Stimulated activated CD8-positive, alpha-beta memory T cell treated with anti-CD3 and anti-CD28 coated beads, Interleukin-4, amount 100 ng/mL, for 1 hour (primary cell): ENCODE results near the gene SLC23A2.
"Not testable (repeated sequence)": the region's sequence is repeated elsewhere in the genome, so short reads cannot be mapped to it uniquely, and the experiment has no call there.

Experiments used
- DNase-seq, 2 donors: peaks; one replicate each; pipeline ENCODE4 v3.0.0-alpha.2; 2020; ENCODE audit warnings: low read depth in 2 of 2, low spot score in 1 of 2

The SLC23A2 gene

GRCh38 chr20:4936851-4937406 is 64.4 kb downstream of the SLC23A2 start:
- DNase-seq = no peak

GRCh38 chr20:4936392-4936850 is 64.9 kb downstream of the SLC23A2 start:
- no peak for DNase-seq

- DNase-seq = no peak
These were observed 69.2 kb downstream of the SLC23A2 start for GRCh38 chr20:4932061-4932460.

GRCh38 chr20:4929686-4930397 is 71.5 kb downstream of the SLC23A2 start:
- no peak for DNase-seq

DNA sequence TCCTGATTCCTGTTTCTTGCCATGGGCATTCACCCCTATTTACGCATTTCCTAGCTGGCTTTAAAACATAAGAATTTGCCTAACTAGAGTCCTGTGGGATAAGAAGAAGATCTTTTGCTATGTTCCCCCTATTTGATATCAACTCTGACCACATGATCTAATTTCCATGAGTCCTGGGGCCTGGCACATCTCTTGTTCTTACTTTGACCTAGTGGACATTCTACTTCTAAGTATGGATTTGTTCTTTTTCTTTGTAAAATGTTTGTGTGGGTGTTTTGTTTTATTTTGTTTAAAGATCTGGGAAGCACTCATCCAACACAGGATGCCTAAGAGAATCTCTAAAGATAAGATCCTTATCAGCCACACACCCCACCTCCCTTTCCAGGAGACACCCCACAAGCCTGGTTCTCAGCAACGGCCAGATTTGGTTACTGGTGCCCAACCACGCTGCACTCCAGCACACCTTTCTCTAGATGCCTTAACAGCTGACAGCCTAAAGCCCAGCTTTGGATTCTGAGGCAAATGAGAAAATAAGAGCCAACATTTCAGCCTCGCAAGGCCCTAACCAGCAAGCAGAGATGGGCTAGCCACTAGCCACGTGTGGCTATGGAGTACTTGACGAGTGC is 74.7 kb downstream of the SLC23A2 start:
- DNase-seq = no peak

DNA sequence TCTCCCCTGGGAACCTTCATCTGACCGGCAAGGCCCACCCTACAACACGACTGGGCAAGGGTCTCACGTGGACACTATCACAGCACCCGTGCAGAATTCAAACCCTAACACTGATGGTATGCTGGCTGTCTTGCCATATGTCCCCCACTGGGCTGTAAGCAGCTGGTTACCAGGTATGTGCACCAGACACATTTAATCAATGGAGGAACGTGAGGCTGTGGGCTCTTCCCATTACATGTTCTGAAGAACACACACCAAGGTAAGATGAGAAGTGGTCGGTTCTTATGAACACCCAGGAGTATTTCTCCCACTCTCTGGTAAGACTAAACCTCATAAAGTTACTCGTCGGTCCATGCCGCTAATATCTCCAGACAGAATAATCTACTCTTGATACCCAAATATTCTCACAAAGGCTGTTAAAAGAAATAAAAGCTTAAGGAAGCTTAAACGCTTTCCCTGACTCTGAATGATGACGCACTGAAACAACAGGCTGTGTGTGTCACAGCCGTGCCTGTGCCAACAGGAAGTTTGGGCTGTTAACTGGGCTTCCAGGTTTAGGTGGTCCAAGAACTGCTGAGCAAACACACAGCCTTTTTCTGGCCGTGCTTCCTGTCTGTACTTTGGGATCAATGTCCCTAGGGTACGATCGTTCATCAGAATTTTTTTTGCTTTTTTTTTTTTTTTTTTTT is 75.3 kb downstream of the SLC23A2 start:
- DNase-seq = no peak

DNA sequence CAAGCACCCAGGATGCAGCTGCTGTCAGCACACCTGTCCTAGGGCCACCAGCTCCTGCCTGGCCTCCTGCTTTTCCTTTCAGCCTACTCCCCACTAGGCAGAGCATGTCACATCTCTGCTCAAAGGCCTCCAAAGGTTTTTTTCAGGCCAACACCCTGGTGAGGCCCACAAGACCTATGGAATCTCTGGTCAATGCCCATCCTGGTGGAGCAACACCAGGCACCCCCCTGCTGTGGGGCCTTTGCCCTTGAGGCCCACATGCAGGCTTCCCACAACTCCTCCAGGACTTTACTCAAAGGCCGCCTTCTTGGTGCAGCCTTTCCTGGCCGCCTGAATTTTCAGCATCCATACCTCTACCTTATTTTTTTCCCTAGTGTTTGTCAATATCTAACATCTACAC is 76.9 kb downstream of the SLC23A2 start:
- no peak for DNase-seq

DNA sequence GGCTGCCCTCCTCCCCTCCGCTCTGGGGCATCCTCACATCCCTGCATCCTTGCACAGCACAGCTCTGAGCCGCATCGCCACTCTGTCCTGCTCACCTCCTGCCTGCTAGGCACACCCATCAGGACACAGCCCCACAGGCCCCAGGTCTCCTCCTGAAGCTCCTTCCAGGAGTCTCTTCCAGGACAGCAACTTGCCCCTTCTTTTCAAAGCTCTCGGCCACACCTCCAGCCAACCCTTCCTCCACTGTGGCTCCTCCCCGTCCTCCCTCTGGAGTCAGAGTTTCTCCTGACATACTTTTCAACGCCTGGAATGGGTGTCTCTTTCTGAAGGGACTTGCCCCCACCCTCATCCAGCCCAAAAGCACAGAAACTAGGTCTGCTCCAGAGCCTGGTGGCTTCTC is 77.3 kb downstream of the SLC23A2 start:
- DNase-seq = no peak

DNA sequence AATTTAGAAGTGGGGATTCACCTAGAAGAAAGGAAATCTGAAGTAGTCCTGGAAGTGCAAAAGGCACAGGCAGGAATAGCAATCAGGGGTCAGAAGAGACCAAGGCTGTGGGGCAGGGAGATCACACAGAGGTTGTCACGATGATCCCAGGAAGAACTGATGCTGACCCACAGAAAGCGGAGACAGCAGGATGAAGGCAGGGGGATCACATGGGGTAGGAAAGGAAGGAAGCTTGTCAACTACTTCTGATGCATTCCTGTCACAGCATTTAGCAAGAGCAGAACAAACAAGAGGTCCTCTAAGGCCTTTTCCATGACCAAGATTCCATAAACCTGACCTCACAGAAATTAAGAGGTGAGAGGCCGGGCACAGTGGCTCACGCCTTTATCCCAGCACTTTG is 79.1 kb downstream of the SLC23A2 start:
- DNase-seq = no peak

DNA sequence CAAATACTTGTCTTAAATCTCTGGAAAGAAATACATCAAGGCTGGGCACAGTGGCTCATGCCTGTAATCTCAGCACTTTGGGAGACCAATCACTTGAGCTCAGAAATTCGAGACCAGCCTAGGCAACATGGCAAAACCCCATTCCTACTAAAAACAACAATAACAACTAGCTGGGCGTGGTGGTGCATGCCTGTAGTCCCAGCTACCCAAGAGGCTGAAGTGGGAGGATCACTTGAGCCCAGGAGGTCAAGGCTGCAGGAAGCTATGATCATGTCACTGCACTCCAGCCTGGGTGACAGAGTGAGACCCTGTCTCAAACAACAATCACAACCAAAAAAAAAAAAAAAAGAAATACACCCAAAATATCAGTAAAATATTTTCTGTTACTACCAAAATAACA is 80.0 kb downstream of the SLC23A2 start:
- DNase-seq = not testable (repeated sequence)

GRCh38 chr20:4920655-4921054 is 80.7 kb downstream of the SLC23A2 start:
- no peak for DNase-seq

GRCh38 chr20:4920131-4920530 is 81.2 kb downstream of the SLC23A2 start:
- DNase-seq = no peak

DNA sequence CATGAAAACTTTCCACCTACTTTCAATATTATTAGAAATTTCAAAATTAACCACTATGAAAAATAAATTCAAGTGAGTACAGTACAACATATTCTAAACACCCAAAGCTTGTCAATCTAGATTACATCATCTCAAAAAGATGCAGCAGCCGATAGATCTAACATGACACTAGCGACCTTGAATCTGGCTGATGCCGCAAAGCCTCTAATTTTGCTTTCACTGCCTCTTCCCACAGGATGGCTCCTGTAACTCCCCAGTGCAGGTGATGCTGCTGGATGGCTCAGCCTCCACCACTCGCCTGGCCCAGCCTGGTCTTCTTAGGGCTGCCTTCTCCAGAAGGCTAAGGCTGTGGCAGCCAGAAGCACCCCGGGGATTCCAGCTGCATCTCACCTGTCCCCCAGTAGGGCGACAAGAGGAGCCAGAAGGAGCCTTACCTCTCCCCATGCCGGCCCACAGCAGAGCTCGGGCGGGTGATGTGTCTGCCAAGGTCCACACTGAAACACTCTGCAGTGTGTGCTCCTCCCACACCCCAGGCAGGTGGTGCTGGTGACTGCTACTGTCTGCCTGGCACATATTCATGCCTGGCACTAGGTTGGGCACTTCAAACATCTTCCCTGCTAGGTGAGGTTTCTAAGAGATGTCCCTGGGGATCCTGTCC is 82.1 kb downstream of the SLC23A2 start:
- no peak for DNase-seq

GRCh38 chr20:4918473-4918872 is 82.8 kb downstream of the SLC23A2 start:
- DNase-seq = no peak

GRCh38 chr20:4916971-4917881 is 84.1 kb downstream of the SLC23A2 start:
- DNase-seq = no peak

DNA sequence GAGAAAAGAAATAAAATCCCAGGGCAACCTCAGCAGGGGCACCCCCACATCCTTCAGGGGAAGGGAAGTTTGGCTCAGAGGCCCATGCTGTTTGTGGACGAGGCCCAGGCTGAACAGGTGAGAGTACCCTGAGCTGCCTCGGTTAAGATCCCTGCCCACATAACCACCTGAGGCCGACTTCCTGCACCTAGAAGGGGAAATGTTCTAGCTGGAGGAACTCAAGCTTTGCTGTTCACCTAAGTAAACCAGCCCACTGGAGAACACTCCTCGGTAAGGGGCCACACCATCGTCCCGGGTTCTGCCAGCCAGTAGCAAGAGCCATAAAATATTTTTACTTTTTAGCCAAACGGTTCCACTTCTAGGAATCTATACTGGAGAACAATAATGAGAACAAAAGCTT is 88.2 kb downstream of the SLC23A2 start:
- DNase-seq = no peak

DNA sequence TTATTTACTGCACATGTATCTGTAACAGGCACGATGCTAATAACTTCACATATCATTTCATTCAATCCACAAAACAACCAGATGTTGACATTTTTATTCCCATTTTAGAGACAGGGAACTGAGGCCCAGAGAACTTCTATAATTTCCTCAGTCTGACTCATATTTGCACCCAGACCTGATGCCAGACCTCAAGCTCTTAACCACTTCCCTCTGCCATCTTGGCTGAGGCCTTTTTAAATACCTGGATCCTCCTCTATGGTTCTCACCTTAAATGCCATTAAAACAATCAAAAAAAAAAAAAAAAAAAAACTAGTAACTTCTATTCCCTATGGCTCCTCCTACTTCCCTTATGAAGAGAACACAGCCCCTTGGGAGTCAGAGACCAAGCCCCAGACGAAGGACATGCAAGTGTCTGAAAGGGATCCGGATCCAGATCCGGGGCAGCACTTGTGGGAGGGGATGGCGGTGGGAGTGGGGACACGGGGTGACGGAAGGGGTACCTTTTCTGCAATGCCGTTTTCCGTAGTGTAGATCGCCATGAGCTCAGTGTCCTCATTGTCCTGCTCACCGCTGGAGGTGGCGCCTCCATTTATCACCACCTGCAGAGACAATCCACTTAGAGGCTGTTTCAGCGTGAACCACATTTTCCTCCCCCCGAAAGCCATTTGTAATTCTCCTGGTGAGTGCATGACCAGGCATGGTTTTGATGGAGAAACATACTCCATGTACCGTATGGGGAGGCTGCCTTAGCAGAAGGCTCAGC is 88.7 kb downstream of the SLC23A2 start:
- DNase-seq = no peak

DNA sequence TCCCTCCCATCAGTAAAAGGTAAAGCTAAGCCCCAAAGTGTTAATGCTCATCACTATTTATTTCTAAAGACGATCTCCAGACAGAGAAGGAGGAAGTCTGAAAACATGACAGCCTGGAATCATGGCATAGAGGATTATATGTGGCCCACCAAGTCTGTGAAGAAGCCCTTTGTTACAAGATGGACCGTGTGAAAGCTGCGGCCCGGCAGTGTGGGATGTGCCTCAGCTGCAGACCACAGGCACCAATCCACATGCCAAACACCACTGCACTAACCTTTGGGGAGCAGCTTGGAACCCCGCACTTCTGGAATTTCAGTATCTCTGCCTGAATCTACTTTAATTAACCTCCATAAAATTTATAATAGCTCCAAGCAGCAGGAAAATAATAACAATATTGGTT is 90.4 kb downstream of the SLC23A2 start:
- no peak for DNase-seq

DNA sequence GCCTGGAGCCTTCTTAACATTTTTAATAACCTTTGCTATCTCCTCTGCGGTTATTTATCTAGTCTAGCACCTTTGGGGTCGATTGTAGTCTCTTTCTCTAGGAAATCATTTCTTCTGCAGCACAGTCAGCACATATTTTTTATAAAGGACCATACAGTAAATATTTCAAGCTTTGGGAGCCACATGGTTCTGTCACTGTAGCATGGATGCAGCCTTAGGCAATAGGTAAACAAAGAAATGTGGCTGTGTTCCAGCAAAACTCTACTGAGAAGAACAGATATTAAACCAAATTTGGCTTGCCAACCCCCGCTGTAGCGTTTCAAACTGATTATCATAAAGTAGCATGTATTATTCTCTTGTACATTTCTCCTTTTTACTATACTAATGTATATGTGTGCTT is 95.7 kb downstream of the SLC23A2 start:
- DNase-seq = no peak

GRCh38 chr20:4905195-4905594 is 96.1 kb downstream of the SLC23A2 start:
- no peak for DNase-seq
